ENCODE results near the gene HOXB1.
A peak's percentile ranks its signal among the peaks of the same experiment; 100 is the strongest.
"Not testable (repeated sequence)": the region's sequence is repeated elsewhere in the genome, so short reads cannot be mapped to it uniquely, and the experiment has no call there.

Gene HOXB1

DNA sequence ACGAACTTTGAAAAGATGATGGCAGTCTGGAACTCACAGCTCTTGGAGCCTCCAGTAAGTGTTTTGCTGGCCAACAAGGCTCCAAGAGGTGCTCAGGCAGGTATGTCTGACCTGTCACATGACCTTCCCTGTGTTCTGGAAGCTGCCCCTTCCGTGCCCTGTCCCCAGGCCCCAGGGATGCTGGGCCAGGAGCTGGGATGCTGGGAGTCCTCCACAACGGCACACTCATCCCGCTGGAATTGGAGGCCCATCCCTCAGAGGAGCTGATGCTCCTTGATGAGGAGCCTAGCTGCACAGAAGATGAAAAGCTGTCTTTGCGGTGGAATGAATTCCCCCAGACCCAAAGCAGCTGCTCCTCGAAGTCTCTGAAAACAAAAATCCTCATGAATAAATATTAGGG lies 47.8 kb downstream of the HOXB1 start:
- H3K27ac ChIP-seq = peak overlapping the region; percentile 92
- ChIA-PET POLR2A (ENCODE audit: low non-redundant PET) (no interaction called here), CTCF (interaction anchor here (0.6 to 1.4 kb wide), 3 partner anchors 10 to 130 kb away, joined by 3 to 6 read pairs (median 5); no protein-coding TSS in a partner anchor)
- no peak for DNase-seq (ENCODE audit: low spot score)
- TF ChIP-seq, protein P1, sequence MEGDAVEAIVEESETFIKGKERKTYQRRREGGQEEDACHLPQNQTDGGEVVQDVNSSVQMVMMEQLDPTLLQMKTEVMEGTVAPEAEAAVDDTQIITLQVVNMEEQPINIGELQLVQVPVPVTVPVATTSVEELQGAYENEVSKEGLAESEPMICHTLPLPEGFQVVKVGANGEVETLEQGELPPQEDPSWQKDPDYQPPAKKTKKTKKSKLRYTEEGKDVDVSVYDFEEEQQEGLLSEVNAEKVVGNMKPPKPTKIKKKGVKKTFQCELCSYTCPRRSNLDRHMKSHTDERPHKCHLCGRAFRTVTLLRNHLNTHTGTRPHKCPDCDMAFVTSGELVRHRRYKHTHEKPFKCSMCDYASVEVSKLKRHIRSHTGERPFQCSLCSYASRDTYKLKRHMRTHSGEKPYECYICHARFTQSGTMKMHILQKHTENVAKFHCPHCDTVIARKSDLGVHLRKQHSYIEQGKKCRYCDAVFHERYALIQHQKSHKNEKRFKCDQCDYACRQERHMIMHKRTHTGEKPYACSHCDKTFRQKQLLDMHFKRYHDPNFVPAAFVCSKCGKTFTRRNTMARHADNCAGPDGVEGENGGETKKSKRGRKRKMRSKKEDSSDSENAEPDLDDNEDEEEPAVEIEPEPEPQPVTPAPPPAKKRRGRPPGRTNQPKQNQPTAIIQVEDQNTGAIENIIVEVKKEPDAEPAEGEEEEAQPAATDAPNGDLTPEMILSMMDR (conservative IDR thresholded peaks at IDR 0.05; ENCODE audit: low read depth) = no peak

DNA sequence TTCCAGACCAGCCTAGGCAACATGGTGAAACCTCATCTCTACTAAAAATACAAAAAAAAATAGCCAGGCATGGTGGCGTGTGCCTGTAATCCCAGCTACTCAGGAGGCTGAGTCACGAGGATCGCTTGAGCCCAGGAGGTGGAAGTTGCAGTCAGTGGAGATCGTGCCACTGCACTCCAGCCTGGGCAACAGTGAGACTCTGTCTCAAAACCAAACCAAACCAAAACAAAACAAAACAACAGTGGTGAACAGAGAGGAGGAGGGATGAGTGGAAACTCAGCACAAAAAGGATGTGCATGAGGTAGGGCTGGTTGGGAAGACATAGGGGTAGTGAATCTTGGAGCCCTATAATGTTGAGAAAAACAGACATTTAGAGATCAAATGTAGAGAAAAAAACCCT lies 48.5 kb downstream of the HOXB1 start:
- POLR2A ChIA-PET (ENCODE audit: low non-redundant PET); DNase-seq (ENCODE audit: low spot score): not testable (repeated sequence)
- CTCF ChIA-PET = interaction anchor here (1.4 kb wide), 1 partner anchor 11 kb away, joined by 5 read pairs; no protein-coding TSS in a partner anchor
- peak overlapping the region; percentile 92 for H3K27ac ChIP-seq

DNA sequence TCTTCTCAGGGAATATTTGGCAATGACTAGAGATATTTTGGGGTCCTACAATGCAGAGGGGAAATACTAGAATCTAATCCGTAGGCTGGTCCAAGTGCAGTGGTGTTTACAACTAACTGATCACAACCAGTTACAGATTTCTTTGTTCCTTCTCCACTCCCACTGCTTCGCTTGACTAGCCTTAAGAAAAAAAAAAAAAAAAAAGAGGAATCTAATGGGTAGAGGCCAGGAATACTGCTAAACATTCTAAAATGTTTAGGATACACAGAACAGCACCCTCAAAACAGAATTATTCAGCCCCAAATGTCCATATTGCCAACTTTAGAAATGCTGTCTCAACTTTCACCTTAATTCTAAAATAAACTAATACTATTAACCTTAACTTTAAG lies 51.8 kb downstream of the HOXB1 start:
- ChIA-PET CTCF (no interaction called here), POLR2A (ENCODE audit: low non-redundant PET) (no interaction called here)
- H3K27ac ChIP-seq = no peak overlapping the region
- no peak for DNase-seq (ENCODE audit: low spot score)
- TF ChIP-seq, protein P1 (conservative IDR thresholded peaks at IDR 0.05; ENCODE audit: low read depth) = no peak
